B cell (primary cell): ENCODE data around the gene CHN1. TPM values are rescaled to one million over a fixed set of nuclear protein-coding genes. Genes with fewer than 3 reads are reported as not detected.

ENCODE experiments used
- ATAC-seq: fragments of 200-7000 bp; cut with Tn5 transposase; one replicate; pipeline ENCODE4 v1.10.0; 2021; ENCODE audit warnings: low read depth, mild to moderate bottlenecking, moderate number of reproducible peaks, moderate library complexity
- CTCF ChIA-PET: fragments of 350-600 bp; sonication (Branson Sonifier 250); formaldehyde crosslinking; loops from one replicate; lab custom pipeline; 2021; ENCODE audit warnings: antibody characterized with exemption, inconsistent platforms; lab: Charles Lee
- POLR2A ChIA-PET: fragments of 350-600 bp; sonication (Branson Sonifier 250); formaldehyde crosslinking; loops from one replicate; lab custom pipeline; 2021; ENCODE audit warnings: antibody characterized with exemption; lab: Charles Lee
- DNase-seq: peaks from one replicate; pipeline ENCODE4 v3.0.0; 2013
- H2AFZ ChIP-seq: 2 replicates; pipeline ENCODE4 v1.6.1; 2012; ENCODE audit warnings: mild to moderate bottlenecking, low read depth, low read length; ENCODE audit not compliant: insufficient read depth, poor library complexity, severe bottlenecking
- H3K27ac ChIP-seq, 2 donors: 1 replicate in 1 of 2; 2 replicates in 1 of 2; pipeline ENCODE4 v1.5.1; 2012 to 2013; ENCODE audit warnings: low read length in 2 of 2, mild to moderate bottlenecking in 2 of 2, moderate library complexity in 1 of 2
- H3K27me3 ChIP-seq, 4 experiments: fragments of 200-600 bp in 1 of 4; sonication (generic) in 1 of 4; replicated peaks in 1 of 4; 1 replicate in 2 of 4; 2 replicates in 2 of 4; pipeline versions ENCODE4 v1.6.1 to v1.7.0; 2013 to 2016; ENCODE audit warnings: low read length in 3 of 4, mild to moderate bottlenecking in 2 of 4, mixed read lengths in 1 of 4, moderate library complexity in 1 of 4; ENCODE audit not compliant: insufficient read depth in 4 of 4, control insufficient read depth in 3 of 4; ENCODE audit errors: control extremely low read depth in 1 of 4
- H3K36me3 ChIP-seq, 2 experiments: replicated peaks in 1 of 2; 1 replicate in 1 of 2; 2 replicates in 1 of 2; pipeline versions ENCODE4 v1.6.1 to v1.7.1; 2013; ENCODE audit warnings: low read length in 1 of 2; ENCODE audit not compliant: insufficient read depth in 2 of 2, control insufficient read depth in 1 of 2; ENCODE audit errors: control extremely low read depth in 1 of 2, extremely low read depth in 1 of 2
- H3K4me1 ChIP-seq, 2 donors: fragments of 200-600 bp in 1 of 2; sonication (generic) in 1 of 2; 1 replicate in 1 of 2; 2 replicates in 1 of 2; pipeline versions ENCODE4 v1.5.1 to v1.6.1; 2013 to 2017; ENCODE audit warnings: low read length in 2 of 2; ENCODE audit not compliant: control insufficient read depth in 2 of 2, insufficient read depth in 2 of 2
- H3K4me2 ChIP-seq: replicated peaks from 2 replicates; pipeline ENCODE3; 2012; ENCODE audit warnings: mild to moderate bottlenecking, low read depth, low read length; ENCODE audit not compliant: poor library complexity, severe bottlenecking
- H3K4me3 ChIP-seq, 5 experiments: fragments of 200-600 bp in 1 of 5; sonication (generic) in 1 of 5; 1 replicate in 3 of 5; 2 replicates in 2 of 5; pipeline versions ENCODE4 v1.5.1 to v1.7.0; 2011 to 2016; ENCODE audit warnings: low read length in 4 of 5, mild to moderate bottlenecking in 4 of 5, low read depth in 2 of 5, control low read depth in 1 of 5, moderate library complexity in 1 of 5; ENCODE audit not compliant: insufficient read depth in 1 of 5; ENCODE audit errors: control extremely low read depth in 1 of 5, extremely low read depth in 1 of 5
- H3K79me2 ChIP-seq: fragments of 200-600 bp; sonication (generic); one replicate; pipeline ENCODE4 v1.6.0; 2016; ENCODE audit warnings: low read length; ENCODE audit not compliant: control insufficient read depth, insufficient read depth
- H3K9ac ChIP-seq: fragments of 200-600 bp; sonication (generic); 2 replicates; pipeline ENCODE4 v1.6.1; 2017; ENCODE audit warnings: mild to moderate bottlenecking, low read length, moderate library complexity
- H3K9me3 ChIP-seq, 3 donors: one replicate each; pipeline versions ENCODE4 v1.6.1 to v1.7.1; 2013; ENCODE audit warnings: low read length in 2 of 3; ENCODE audit not compliant: control insufficient read depth in 2 of 3, insufficient read depth in 1 of 3; ENCODE audit errors: control extremely low read depth in 1 of 3
- H4K20me1 ChIP-seq: 2 replicates; pipeline ENCODE4 v1.6.0; 2012; ENCODE audit warnings: mild to moderate bottlenecking, low read length; ENCODE audit not compliant: insufficient read depth, control insufficient read depth, poor library complexity, severe bottlenecking
- H3K27ac Mint-ChIP-seq: one replicate; pipeline ENCODE4 v1.8.0; 2021; ENCODE audit warnings: mixed read lengths
- H3K27me3 Mint-ChIP-seq: one replicate; pipeline ENCODE4 v1.8.0; 2021; ENCODE audit warnings: mixed read lengths
- H3K4me1 Mint-ChIP-seq: one replicate; pipeline ENCODE4 v1.8.0; 2021; ENCODE audit warnings: mixed read lengths
- H3K4me3 Mint-ChIP-seq: one replicate; pipeline ENCODE4 v1.8.0; 2021; ENCODE audit warnings: mixed read lengths
- H3K9me3 Mint-ChIP-seq: one replicate; pipeline ENCODE4 v1.8.0; 2022; ENCODE audit warnings: mixed read lengths; ENCODE audit not compliant: insufficient read depth
- EZH2 ChIP-seq: IDR thresholded peaks from 2 replicates; pipeline ENCODE4 v1.6.1; 2012; ENCODE audit warnings: borderline replicate concordance, low read depth, mild to moderate bottlenecking, moderate library complexity, low read length; ENCODE audit not compliant: insufficient read depth, poor library complexity, severe bottlenecking
- WGBS: methylation state at CpG from one replicate; pipeline ENCODE4 v1.1.5; 2013; ENCODE audit warnings: missing lambda C conversion rate; ENCODE audit not compliant: insufficient coverage; 5-methylcytosine and 5-hydroxymethylcytosine counted together
- intact Hi-C: fragments of 100-400 bp; cut with micrococcal nuclease; formaldehyde crosslinking; loops from one replicate; pipeline ENCODE4 v1.10.0; 2022
- polyA plus RNA-seq: library from polyadenylated mRNA; depleted of rRNA; stranded (reverse); fragments of >200 nt; gene quantifications from 2 replicates; pipeline ENCODE4 v1.2.3, GENCODE V29; 2012
- total RNA-seq, 2 donors: library from RNA; stranded (reverse); fragments of 120-200 nt in 1 of 2; gene quantifications; 1 replicate in 1 of 2; 2 replicates in 1 of 2; pipeline versions ENCODE4 v1.2.3 to v1.2.4, GENCODE V29; 2013 to 2022
- TF ChIP-seq, protein P1 (sequence below): fragments of 200-600 bp; IDR thresholded peaks from one replicate; pipeline ENCODE4 v1.8.0; 2022; ENCODE audit warnings: antibody characterized with exemption, mild to moderate bottlenecking

CHN1 gene
- total and polyA plus RNA-seq, 2 donors (not counting 1 experiment from before 2014, with no cell fraction given): 0.79 to 1.4 TPM

GRCh38 chr2:175030380-175031271 is 25.4 kb upstream of the CHN1 start:
- ChIA-PET POLR2A (no interaction called here), CTCF (interaction anchor here (0.7 to 1.2 kb wide), 2 partner anchors 9 to 15 kb away, joined by 4 read pairs; no protein-coding TSS in a partner anchor)
- no peak for DNase-seq
- Histone ChIP-seq H3K27me3 (no peaks in the 10 kb centered on the region), H3K9me3 (peaks cover 0 to 3% (median 0%) of the 10 kb centered on the region in 3 donors), H3K4me3 (no peak overlapping the region), H2AFZ (no peak overlapping the region), H3K27ac (no peak overlapping the region), H3K4me1 (no peaks in the 10 kb centered on the region), H3K9ac (no peak overlapping the region), H3K4me2 (no peak overlapping the region), H3K79me2 (no peaks in the 10 kb centered on the region), H3K36me3 (no peaks in the 10 kb centered on the region), H4K20me1 (no peaks in the 10 kb centered on the region)
- Mint-ChIP-seq H3K27ac (no peak overlapping the region), H3K9me3 (no peaks in the 10 kb centered on the region), H3K4me1 (no peaks in the 10 kb centered on the region), H3K4me3 (no peak overlapping the region), H3K27me3 (no peaks in the 10 kb centered on the region)
- TF ChIP-seq EZH2: no peak
- TF ChIP-seq, protein P1, sequence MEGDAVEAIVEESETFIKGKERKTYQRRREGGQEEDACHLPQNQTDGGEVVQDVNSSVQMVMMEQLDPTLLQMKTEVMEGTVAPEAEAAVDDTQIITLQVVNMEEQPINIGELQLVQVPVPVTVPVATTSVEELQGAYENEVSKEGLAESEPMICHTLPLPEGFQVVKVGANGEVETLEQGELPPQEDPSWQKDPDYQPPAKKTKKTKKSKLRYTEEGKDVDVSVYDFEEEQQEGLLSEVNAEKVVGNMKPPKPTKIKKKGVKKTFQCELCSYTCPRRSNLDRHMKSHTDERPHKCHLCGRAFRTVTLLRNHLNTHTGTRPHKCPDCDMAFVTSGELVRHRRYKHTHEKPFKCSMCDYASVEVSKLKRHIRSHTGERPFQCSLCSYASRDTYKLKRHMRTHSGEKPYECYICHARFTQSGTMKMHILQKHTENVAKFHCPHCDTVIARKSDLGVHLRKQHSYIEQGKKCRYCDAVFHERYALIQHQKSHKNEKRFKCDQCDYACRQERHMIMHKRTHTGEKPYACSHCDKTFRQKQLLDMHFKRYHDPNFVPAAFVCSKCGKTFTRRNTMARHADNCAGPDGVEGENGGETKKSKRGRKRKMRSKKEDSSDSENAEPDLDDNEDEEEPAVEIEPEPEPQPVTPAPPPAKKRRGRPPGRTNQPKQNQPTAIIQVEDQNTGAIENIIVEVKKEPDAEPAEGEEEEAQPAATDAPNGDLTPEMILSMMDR: peak; percentile 17
- intact Hi-C loops: no loop called here
- WGBS: 99% methylated on average over 5 of the region's 5 CpGs
- ATAC-seq: no peak

- Histone ChIP-seq H3K4me2 (no peak overlapping the region), H3K79me2 (no peaks in the 10 kb centered on the region), H3K4me1 (no peaks in the 10 kb centered on the region), H3K27me3 (no peaks in the 10 kb centered on the region), H3K36me3 (no peaks in the 10 kb centered on the region), H2AFZ (no peak overlapping the region), H3K27ac (no peak overlapping the region), H4K20me1 (no peaks in the 10 kb centered on the region), H3K4me3 (no peak overlapping the region), H3K9ac (no peak overlapping the region), H3K9me3 (peaks cover 0 to 5% (median 0%) of the 10 kb centered on the region in 3 donors)
- ChIA-PET POLR2A (no interaction called here), CTCF (no interaction called here)
- Mint-ChIP-seq H3K27ac (no peak overlapping the region), H3K9me3 (no peaks in the 10 kb centered on the region), H3K27me3 (peaks cover 3% of the 10 kb centered on the region), H3K4me1 (no peaks in the 10 kb centered on the region), H3K4me3 (no peak overlapping the region)
- ATAC-seq (no peak), DNase-seq (no peak)
- TF ChIP-seq EZH2: no peak
- TF ChIP-seq, protein P1: no peak
- intact Hi-C loops: no loop called here
- WGBS: 97% methylated on average over 3 of the region's 3 CpGs
These were observed 22.6 kb upstream of the CHN1 start for GRCh38 chr2:175027755-175028154.
